NCI-H2227 (cell line): Measurements from ENCODE around the gene INHBE.
"Not testable (repeated sequence)": the region's sequence is repeated elsewhere in the genome, so short reads cannot be mapped to it uniquely, and the experiment has no call there.

ENCODE experiments used
- DNase-seq: peaks from one replicate; lab custom pipeline; 2025; ENCODE audit not compliant: unreplicated experiment; lab: John Stamatoyannopoulos, UW

The INHBE gene

GRCh38 chr12:57475271-57476161 is 20.4 kb downstream of the INHBE start:
- DNase-seq = peak; percentile 14

GRCh38 chr12:57476162-57476992 is 21.3 kb downstream of the INHBE start:
- DNase-seq = no peak

- no peak for DNase-seq
Measured at GRCh38 chr12:57476993-57477709, 22.0 kb downstream of the INHBE start.

GRCh38 chr12:57477710-57478681 is 22.9 kb downstream of the INHBE start:
- DNase-seq = no peak

- DNase-seq = no peak
Measured at GRCh38 chr12:57479043-57479375, 23.9 kb downstream of the INHBE start.

- no peak for DNase-seq
Measured at GRCh38 chr12:57479376-57480115, 24.4 kb downstream of the INHBE start, which contains the start of gene ARHGAP9. Gene ARHGAP9, minus strand, starts transcription at chr12:57479866. Its CDS starts 460 bp downstream, at chr12:57479406.

GRCh38 chr12:57481671-57482070 is 26.6 kb downstream of the INHBE start:
- no peak for DNase-seq

GRCh38 chr12:57483466-57483865 is 28.4 kb downstream of the INHBE start:
- no peak for DNase-seq

- no peak for DNase-seq
Measured at GRCh38 chr12:57485695-57486094, 30.6 kb downstream of the INHBE start.

GRCh38 chr12:57487055-57487596 is 32.0 kb downstream of the INHBE start:
- DNase-seq = no peak

GRCh38 chr12:57487597-57488401 is 32.7 kb downstream of the INHBE start, which contains the start of gene MARS1:
Gene MARS1, plus strand, starts transcription at chr12:57488068. Its CDS starts 23 bp downstream, at chr12:57488091.
- peak; percentile 93 for DNase-seq

- no peak for DNase-seq
Measured at GRCh38 chr12:57488402-57489156, 33.5 kb downstream of the INHBE start.

- no peak for DNase-seq
Measured at GRCh38 chr12:57489157-57489641, 34.1 kb downstream of the INHBE start.

GRCh38 chr12:57490126-57490525 is 35.0 kb downstream of the INHBE start:
- no peak for DNase-seq

- peak; percentile 6 for DNase-seq
Measured at GRCh38 chr12:57491393-57492280, 36.5 kb downstream of the INHBE start.

- not testable (repeated sequence) for DNase-seq
Measured at GRCh38 chr12:57495051-57495701, 40.1 kb downstream of the INHBE start.
